Daoy (cell line): ENCODE measurements around the gene CDKN2B-AS1. TPM values are rescaled to one million over a fixed set of nuclear protein-coding genes. Genes with fewer than 3 reads are reported as not detected.
"Not testable (repeated sequence)": the region's sequence is repeated elsewhere in the genome, so short reads cannot be mapped to it uniquely, and the experiment has no call there.

Source experiments
- DNase-seq: peaks from one replicate; pipeline ENCODE4 v3.0.0-alpha.2; 2015; ENCODE audit warnings: low read depth
- total RNA-seq: library from RNA; depleted of rRNA; stranded (reverse); fragments of >200 nt; shearing (Covaris generic); gene quantifications from 2 replicates; pipeline ENCODE4 v1.2.3, GENCODE V29; 2014; rRNA removed

Gene CDKN2B-AS1
- not detected in 2 replicates for total RNA-seq

DNA sequence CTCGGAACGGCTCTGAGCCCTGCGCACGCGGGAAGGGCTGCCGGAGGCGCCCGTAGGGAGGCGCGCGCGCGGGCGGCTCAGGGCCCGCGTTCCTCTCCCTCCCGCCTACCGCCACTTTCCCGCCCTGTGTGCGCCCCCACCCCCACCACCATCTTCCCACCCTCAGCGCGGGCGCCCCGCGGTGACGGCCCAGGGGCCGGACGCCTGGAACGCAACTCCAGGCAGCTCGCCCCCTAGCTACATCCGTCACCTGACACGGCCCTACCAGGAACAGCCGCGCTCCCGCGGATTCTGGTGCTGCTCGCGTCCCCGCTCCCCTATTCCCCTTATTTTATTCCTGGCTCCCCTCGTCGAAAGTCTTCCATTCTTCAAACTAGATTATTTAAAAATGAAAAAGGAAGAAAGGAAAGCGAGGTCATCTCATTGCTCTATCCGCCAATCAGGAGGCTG lies at the start of gene CDKN2B-AS1:
CDKN2B-AS1 (plus strand) TSS at position 236 of the 450 bp plus-strand sequence.
- DNase-seq: no peak

DNA sequence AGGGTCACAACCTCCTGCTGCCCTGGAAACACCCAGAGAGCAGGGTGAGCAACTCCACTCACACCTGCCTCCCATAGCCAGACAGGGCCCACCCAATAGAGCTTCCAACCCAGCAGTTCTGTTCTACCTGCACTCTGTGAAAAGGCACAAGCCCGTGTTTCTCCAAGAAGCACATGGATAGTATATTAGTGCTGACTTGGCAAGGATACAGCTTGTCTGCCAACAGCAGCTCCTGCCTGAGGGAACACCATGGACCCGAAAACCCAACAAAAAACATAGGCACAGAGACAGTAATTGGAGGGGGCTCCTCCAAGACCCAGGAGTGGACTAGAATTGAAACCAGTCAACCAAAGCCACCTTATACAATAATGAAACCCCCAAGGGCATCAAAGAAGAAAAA lies 49.0 kb upstream of the CDKN2B-AS1 start:
- no peak for DNase-seq

DNA sequence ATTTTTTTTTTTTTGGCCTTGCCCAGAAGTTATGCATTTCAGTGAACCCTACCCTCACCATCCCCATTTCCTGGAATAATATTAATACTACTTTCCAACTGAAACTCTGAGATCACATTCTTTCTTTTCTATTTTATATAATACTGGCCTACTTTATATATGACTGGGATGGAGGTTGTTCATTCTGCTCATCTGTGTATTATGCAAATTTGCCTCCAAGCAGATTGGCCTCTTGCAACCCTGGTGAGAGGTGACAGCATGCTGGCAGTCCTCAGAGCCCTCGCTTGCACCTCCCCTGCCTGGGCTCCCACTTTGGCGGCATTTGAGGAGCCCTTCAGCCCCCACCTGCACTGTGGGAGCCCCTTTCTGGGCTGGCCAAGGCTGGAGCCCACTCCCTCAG lies 35.8 kb upstream of the CDKN2B-AS1 start:
- no peak for DNase-seq

DNA sequence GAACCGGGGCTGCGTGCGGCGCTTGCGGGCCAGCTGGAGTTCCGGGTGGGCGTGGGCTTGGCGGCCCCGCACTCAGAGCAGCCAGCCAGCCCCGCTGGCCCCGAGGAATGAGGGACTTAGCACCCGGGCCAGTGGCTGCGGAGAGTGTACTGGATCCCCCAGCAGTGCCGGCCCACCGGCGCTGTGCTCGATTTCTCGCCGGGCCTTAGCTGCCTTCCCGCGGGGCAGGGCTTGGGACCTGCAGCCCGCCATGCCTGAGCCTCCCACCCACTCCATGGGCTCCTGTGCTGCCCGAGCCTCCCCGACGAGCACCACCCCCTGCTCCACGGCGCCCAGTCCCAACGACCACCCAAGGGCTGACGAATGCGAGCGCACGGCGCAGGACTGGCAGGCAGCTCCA lies 35.3 kb upstream of the CDKN2B-AS1 start:
- not testable (repeated sequence) for DNase-seq

DNA sequence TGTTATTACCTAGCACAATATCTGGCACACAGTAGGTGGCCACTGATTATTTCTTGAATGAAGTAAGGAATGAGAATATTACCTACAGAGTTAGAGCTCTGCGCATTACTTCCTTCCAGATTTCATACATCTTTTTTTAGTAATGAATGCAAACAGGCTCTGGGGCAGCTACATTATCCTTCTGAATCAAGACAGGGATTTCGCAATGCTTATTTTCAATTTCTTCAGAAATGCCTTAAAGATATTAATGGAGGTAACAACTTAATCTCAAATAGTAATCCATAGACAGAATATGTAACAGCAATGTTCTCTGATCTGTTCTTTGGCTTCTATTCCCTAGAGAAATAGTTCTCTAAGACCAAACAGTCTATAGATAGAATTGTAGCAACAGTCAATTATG lies 33.0 kb upstream of the CDKN2B-AS1 start:
- DNase-seq: no peak

DNA sequence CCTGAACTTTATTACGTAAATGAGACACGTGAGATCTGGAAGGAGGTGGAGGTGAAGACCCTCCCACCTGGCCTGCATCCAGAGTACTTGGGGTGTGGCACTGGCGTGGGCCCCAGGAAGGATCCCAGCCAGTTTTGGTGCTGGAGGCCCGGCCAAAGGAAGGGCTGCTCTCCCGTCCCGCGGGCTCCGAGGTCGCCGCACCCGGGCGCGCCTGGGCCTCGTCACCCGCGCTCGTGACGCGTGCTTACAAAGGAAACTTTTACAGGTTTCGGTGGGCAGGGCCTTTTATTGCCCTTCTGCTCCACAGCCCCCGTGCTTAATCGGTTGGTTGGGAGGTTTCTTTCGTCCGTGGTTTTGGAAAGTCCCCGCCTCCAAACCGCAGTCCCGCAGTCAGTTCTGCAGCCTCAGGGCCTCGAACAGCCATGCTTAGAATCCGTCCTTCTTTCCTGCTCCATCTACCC lies 29.6 kb upstream of the CDKN2B-AS1 start:
- no peak for DNase-seq

DNA sequence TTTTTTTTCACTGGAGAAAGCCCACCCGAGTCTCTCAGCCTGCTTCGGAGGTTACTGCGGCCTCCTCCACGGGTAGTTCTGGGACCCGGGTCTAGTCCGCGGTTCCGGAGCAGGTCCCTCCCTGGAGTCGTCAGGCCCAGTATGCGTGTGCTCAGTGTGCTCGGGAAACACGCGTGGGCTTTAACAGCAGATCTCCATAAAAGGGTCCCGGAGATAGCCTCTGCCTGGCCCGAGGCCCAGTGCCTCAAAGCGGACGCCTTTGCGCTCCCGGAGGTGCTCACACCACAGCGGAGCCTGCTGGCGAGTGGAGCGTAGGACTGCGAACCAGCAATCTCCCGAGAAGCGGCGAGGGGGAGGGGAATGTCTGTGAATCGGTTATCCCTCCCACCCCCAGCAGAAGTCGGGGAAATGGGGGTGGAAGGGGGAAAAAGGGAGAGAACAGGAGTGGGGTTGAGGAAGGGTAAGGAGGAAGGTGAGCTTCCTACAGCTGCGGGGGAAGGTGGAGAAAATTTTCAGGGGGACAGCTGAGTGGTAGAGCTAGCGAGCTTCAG lies 29.1 kb upstream of the CDKN2B-AS1 start:
- no peak for DNase-seq

DNA sequence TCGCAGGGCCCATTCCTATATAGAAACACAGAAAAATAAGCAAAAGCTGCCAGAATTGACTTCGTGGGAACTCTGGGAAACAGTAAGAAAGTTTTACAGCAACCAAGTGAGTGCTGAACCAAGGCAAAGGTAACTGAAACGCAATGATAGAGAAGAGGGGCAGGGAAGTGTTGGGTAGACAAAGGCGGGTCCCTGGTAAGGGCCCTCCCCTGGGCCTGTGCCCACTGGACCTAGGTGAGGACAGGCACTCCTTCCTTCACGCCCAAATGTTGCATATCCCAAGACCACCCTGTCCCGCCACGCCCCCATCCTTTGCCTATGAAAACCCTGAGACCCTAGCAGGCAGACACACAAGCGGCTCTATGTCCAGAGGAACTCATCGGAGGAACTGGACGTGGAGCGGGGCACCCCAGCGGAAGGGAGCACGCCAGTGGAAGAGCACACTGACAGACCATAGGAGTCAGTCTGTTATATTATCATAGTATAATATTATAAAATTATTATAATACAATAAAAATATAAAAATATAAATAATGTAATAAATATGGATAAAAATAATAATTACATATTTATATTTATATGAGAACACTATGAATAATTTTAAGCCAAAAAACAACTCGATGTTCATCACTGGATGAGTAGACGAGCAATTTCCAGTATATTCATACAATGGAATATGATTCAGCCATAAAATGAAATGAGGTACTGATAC lies 28.3 kb upstream of the CDKN2B-AS1 start:
- DNase-seq: no peak

DNA sequence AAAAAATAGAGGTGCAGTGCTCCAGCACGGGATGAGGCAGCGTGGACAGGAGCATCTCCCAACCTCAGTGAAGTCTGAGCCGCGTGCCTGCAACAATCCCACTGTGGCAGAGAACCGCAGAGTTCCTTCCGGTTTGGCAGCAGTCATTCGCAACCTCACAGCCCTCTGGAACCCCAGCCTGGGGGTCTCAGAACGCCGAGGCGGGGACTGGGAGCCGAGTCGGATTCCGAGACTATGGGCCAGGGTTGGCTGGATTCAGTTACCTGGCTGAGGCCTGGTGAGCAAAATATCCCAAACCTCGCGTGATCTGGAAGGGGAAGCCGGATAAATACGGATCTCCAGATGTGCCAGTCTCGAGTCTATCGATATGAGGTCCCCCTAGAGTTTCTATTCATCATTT lies 27.4 kb upstream of the CDKN2B-AS1 start:
- no peak for DNase-seq

DNA sequence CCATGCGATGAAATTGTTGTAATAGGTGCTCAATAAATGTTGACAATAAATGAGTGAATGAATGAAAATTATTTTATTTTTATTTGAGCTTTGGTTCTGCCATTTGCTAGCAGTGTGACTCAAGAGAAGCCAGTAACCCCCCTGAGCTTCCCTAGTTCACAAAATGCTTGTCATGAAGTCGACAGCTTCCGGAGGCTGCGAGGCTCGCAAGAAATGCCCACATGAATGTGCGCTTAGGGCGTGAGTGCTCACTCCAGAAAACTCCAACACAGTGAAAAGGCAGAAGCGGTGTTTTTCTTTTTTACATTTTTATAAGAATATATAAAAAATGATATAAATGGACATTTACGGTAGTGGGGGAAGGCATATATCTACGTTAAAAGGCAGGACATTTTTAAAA lies 26.9 kb upstream of the CDKN2B-AS1 start:
- DNase-seq: no peak

DNA sequence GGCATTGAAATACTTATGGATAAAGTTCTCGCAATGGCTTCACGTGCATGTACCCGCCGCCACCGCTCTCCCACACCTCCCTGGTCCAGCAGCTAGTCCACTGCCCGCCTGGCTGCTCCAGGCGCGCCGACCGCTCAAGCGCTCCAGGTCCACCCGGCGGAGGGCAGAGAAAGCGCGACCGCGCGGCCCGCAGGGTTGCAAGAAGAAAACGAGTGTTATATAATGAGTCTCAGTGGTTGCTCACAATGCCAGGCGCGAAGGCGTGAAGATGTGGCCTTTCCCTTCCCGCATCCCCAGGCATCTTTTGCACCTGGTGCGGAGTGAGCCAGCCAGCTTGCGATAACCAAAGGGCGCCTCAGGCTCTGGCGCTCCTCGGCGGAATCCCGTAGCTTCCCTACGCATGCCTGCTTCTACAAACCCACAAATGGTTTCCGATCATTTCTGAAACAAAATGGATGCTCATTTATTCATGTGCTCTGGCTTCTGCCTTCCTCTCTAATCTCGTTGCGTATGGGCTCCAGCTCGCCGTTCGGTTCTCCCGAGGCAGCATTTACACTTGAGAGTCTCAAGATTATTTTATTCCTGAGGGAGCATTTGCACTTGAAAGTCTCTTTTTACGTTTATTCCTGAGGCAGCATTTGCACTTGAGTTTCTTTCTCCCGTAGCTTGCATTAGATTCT lies 26.1 kb upstream of the CDKN2B-AS1 start:
- DNase-seq: no peak

DNA sequence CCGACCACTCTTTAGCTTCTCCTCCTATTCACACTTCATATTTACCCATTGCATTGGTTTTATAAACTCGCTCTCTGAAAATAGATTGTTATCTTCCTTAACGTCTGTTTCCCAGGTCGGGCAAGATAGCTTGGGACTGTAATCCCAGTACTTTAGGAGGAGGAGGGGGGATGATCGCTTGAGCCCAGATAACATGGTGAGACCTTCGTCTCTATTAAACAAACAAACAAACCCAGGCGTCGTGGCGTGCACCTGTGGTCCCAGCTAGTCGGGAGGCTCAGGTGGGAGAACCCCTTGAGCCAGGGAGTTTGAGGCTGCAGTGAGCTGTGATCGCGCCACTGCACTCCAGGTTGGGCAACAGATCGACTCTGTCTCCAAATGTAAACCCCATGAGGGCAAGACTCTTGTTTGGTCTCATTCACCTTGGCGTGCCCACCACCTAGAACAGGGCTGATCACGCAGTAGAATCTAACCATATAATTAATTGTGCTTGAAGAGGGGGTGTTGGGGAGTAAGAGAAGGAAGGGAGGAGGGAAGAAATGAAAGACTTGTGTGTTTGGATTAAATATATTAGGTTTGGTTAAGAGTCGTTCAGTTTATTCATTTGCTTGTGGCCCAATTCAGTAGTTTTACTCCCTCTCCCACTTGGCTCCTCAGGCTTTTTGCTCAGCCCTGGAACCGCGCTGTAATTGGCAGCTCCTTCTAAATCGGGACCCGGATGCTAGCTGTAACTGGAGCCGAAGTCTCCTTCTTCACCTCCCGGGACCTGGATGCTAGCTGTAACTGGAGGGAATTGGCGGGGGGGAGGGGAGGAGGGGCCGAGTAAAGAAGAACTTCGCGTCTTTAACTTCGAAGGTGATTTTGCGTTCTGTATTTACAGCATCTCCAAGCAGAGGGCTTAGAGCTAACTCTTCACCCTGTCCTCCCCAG lies 25.3 kb upstream of the CDKN2B-AS1 start:
- DNase-seq: no peak

DNA sequence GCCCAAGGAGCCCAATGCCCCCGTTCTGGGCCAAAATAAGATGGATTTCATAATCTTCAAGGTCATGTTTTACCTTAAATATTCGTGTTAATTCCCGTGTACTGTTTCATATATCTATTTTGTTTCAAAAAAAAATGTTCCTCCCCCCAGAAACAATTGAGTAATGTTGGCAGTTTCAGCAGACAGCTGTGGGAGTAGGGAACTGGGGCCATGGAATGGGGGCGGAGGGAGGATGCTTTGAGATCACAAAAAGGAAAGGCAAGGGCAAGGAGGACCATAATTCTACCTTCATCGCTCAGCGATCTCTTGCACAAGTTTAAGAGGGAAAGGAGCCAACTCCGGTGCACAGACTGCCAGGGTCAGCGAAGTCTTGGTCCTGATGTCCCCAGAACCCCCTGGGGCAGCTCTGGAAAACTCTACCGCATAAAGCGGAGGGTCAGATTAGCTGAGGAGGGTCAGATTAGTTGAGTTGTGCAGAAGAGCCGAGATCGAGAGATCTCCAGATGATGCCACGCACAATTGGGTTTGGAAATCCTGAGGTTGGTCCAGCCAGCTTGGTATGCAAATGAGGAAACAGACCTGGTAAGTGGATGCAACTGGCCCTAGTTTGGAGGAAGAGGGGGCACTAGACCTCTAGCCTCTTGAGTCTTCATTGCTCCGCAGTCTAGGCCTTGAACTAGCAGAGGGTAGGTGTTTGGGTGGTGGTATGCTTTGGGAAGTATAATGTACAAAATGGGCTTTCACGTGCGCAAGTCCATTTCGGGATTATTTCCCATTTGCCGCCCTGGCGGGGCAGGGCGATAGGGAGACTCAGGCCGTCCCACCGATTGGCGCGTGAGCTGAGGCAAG lies 24.4 kb upstream of the CDKN2B-AS1 start:
- DNase-seq: no peak

DNA sequence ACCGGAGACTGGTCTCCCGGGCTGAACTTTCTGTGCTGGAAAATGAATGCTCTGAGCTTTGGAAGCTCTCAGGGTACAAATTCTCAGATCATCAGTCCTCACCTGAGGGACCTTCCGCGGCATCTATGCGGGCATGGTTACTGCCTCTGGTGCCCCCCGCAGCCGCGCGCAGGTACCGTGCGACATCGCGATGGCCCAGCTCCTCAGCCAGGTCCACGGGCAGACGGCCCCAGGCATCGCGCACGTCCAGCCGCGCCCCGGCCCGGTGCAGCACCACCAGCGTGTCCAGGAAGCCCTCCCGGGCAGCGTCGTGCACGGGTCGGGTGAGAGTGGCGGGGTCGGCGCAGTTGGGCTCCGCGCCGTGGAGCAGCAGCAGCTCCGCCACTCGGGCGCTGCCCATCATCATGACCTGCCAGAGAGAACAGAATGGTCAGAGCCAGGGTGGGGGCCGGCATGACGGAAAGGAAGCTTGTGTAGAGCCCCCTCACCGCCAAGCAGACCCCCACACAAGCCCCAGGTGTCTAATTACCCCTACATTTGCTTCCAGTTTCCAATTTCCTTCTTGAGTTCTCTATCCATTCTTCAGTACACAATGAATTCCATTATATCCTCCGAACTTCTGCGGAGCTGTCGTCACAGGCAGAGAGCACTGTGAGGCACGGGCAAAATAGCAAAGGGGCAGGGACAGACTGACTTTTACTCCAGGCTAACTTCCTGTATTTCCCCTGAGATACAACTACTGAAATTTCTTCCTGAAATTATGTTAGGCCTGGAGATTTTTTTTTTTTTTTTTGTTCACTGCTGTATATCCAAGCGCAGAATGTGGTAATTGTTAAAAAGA lies 23.6 kb upstream of the CDKN2B-AS1 start:
- DNase-seq: no peak

DNA sequence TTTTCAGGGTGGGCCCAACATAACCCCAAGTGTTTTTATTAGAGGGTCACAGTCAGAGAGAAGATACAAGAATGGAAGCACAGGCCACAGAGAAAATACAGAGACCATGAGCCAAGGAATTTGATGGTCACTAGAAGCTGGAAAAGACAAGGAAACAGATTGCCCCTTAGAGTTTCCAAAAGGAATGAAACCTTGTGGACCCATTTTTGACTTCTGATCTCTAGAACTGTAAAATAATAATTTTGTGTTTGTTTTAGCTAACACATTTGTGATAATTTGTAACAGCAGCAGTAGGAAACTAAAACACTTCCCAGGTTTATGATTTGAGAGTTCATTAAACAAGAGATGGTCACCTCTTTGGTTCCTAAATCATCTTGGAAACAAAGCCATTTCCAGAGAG lies 22.2 kb upstream of the CDKN2B-AS1 start:
- no peak for DNase-seq

DNA sequence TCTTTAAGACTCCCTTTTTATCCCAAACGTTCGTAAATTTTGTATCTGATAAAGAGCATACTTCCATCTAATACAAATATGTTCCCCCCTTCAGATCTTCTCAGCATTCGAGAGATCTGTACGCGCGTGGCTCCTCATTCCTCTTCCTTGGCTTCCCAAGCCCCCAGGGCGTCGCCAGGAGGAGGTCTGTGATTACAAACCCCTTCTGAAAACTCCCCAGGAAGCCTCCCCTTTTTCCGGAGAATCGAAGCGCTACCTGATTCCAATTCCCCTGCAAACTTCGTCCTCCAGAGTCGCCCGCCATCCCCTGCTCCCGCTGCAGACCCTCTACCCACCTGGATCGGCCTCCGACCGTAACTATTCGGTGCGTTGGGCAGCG lies 20.3 kb upstream of the CDKN2B-AS1 start:
- no peak for DNase-seq

DNA sequence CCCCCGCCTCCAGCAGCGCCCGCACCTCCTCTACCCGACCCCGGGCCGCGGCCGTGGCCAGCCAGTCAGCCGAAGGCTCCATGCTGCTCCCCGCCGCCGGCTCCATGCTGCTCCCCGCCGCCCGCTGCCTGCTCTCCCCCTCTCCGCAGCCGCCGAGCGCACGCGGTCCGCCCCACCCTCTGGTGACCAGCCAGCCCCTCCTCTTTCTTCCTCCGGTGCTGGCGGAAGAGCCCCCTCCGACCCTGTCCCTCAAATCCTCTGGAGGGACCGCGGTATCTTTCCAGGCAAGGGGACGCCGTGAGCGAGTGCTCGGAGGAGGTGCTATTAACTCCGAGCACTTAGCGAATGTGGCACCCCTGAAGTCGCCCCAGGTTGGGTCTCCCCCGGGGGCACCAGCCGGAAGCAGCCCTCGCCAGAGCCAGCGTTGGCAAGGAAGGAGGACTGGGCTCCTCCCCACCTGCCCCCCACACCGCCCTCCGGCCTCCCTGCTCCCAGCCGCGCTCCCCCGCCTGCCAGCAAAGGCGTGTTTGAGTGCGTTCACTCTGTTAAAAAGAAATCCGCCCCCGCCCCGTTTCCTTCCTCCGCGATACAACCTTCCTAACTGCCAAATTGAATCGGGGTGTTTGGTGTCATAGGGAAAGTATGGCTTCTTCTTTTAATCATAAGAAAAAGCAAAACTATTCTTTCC lies 19.7 kb upstream of the CDKN2B-AS1 start:
- no peak for DNase-seq

DNA sequence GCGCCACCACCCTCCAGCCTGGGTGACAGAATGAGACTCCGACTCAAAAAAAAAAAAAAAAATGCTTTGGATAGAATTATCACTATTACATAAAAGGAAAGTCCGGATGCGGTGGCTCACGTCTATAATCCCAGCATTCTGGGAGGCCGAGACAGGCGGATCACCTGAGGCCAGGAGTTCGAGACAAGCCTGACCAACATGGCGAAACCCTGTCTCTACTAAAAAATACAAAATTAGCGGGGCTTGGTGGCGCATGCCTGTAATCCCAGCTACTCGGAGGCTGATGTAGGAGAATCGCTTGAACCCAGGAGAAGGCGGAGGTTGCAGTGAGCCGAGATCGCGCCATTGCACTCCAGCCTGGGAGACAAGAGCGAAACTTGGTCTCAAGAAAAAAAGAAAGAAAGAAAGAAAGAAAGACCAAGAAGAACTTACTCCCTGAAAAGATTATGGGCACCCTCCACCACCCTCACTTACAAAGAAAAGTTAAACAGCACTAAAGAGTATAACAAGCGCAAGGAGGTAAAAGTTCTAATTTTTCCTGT lies 18.2 kb upstream of the CDKN2B-AS1 start:
- no peak for DNase-seq

DNA sequence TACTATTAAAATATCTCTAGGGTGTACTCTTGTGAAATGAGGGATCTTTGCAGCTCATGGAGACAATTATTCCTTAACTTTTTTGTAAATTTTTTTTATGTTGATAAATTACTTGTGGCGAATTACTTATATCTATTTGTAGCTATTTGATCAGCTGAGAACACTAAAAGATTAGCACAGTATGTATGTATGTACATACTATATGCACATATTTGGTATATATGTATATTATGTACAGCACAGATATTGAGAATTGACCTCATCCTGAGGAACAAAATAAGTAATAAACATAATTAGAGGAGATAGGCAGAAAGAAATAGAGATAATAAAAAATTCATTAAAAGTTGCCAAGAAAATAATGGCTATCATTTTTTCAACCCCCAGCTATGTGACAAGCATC lies 12.2 kb upstream of the CDKN2B-AS1 start:
- no peak for DNase-seq
